WTC11 (cell line): ENCODE results near the gene PTPRN2. TPM values are rescaled to one million over a fixed set of nuclear protein-coding genes. Genes with fewer than 3 reads are reported as not detected.

Experiments used
- ATAC-seq: fragments of 200-7000 bp; cut with Tn5 transposase; 2 replicates; pipeline ENCODE4 v1.10.0; 2021; ENCODE audit warnings: mild to moderate bottlenecking, moderate library complexity
- CTCF ChIA-PET: fragments of 300-600 bp; sonication (Branson Sonifier 250); formaldehyde crosslinking; loops from one replicate; lab custom pipeline; 2021; ENCODE audit warnings: antibody characterized with exemption; lab: Charles Lee
- POLR2A ChIA-PET: fragments of 350-600 bp; sonication (Branson Sonifier 250); formaldehyde crosslinking; loops from one replicate; lab custom pipeline; 2021; ENCODE audit warnings: antibody characterized with exemption; lab: Charles Lee
- DNase-seq: peaks from one replicate; pipeline ENCODE4 v3.0.0; 2021; ENCODE audit warnings: low spot score
- H3K27ac Mint-ChIP-seq: 2 replicates; pipeline ENCODE4 v1.8.0; 2021; ENCODE audit warnings: mixed read lengths
- H3K27me3 Mint-ChIP-seq: 2 replicates; pipeline ENCODE4 v1.8.0; 2021; ENCODE audit warnings: low read depth, mild to moderate bottlenecking, moderate library complexity, mixed read lengths
- H3K36me3 Mint-ChIP-seq: 2 replicates; pipeline ENCODE4 v1.8.0; 2021; ENCODE audit warnings: mixed read lengths
- H3K4me1 Mint-ChIP-seq: 2 replicates; pipeline ENCODE4 v1.8.0; 2022; ENCODE audit warnings: mixed read lengths
- H3K4me3 Mint-ChIP-seq: 2 replicates; pipeline ENCODE4 v1.8.0; 2021; ENCODE audit warnings: mild to moderate bottlenecking, moderate library complexity, mixed read lengths
- H3K9me3 Mint-ChIP-seq: 2 replicates; pipeline ENCODE4 v1.8.0; 2021; ENCODE audit warnings: mixed read lengths
- CBFB ChIP-seq: sonication (generic); formaldehyde crosslinking; IDR thresholded peaks from 2 replicates; pipeline ENCODE4 v1.8.1; 2022; ENCODE audit warnings: mild to moderate bottlenecking, low read depth, missing genetic modification reagents
- CREB1 ChIP-seq: sonication (generic); formaldehyde crosslinking; IDR thresholded peaks from 2 replicates; pipeline ENCODE4 v1.8.0; 2023; ENCODE audit warnings: mild to moderate bottlenecking, missing genetic modification reagents
- ELF4 ChIP-seq: sonication (generic); formaldehyde crosslinking; IDR thresholded peaks from 2 replicates; pipeline ENCODE4 v1.8.1; 2022; ENCODE audit warnings: low read depth, mild to moderate bottlenecking, moderate library complexity, missing genetic modification reagents
- GABPB1 ChIP-seq: sonication (generic); formaldehyde crosslinking; IDR thresholded peaks from 2 replicates; pipeline ENCODE4 v1.8.1; 2023; ENCODE audit warnings: mild to moderate bottlenecking, missing genetic modification reagents
- NFE2L1 ChIP-seq: sonication (generic); formaldehyde crosslinking; IDR thresholded peaks from 2 replicates; pipeline ENCODE4 v1.8.1; 2023; ENCODE audit warnings: missing genetic modification reagents
- NR1H2 ChIP-seq: sonication (generic); formaldehyde crosslinking; IDR thresholded peaks from 2 replicates; pipeline ENCODE4 v1.9.0; 2021; ENCODE audit warnings: mild to moderate bottlenecking, moderate library complexity, missing genetic modification reagents
- PRRX2 ChIP-seq: fragments of 250-450 bp; sonication (Bioruptor Pico); IDR thresholded peaks from 2 replicates; pipeline ENCODE4 v1.8.0; 2021; ENCODE audit warnings: mild to moderate bottlenecking
- SP1 ChIP-seq: sonication (generic); formaldehyde crosslinking; conservative IDR thresholded peaks from 2 replicates; pipeline ENCODE4 v1.8.1; 2022; ENCODE audit warnings: missing genetic modification reagents
- ZNF219 ChIP-seq: sonication (generic); formaldehyde crosslinking; IDR thresholded peaks from 2 replicates; pipeline ENCODE4 v1.8.0; 2023; ENCODE audit warnings: missing genetic modification reagents, mild to moderate bottlenecking, borderline replicate concordance
- ZNF232 ChIP-seq: sonication (generic); formaldehyde crosslinking; IDR thresholded peaks from 2 replicates; pipeline ENCODE4 v1.8.0; 2022; ENCODE audit warnings: mild to moderate bottlenecking, missing genetic modification reagents
- ZNF317 ChIP-seq: sonication (generic); formaldehyde crosslinking; IDR thresholded peaks from 2 replicates; pipeline ENCODE4 v1.8.1; 2023; ENCODE audit warnings: low read depth, mild to moderate bottlenecking, moderate library complexity, missing genetic modification reagents, borderline replicate concordance
- total RNA-seq: library from RNA; stranded (reverse); gene quantifications from 3 replicates; pipeline ENCODE4 v1.2.3, GENCODE V29; 2021
- TF ChIP-seq, protein P1 (sequence below): fragments of 250-450 bp; sonication (Bioruptor Pico); IDR thresholded peaks from 2 replicates; pipeline ENCODE4 v1.9.0; 2021; ENCODE audit warnings: mild to moderate bottlenecking
- TF ChIP-seq, protein P2 (sequence below): sonication (generic); formaldehyde crosslinking; IDR thresholded peaks from 2 replicates; pipeline ENCODE4 v1.8.1; 2022; ENCODE audit warnings: low read depth, mild to moderate bottlenecking, moderate library complexity, missing genetic modification reagents, borderline replicate concordance
- TF ChIP-seq, protein P3 (sequence below): sonication (generic); formaldehyde crosslinking; IDR thresholded peaks from 2 replicates; pipeline ENCODE4 v1.8.1; 2023; ENCODE audit warnings: mild to moderate bottlenecking, missing genetic modification reagents, moderate library complexity
- TF ChIP-seq, protein P4 (sequence below): fragments of 250-450 bp; sonication (Bioruptor Pico); IDR thresholded peaks from 2 replicates; pipeline ENCODE4 v1.9.0; 2021; ENCODE audit warnings: moderate library complexity, mild to moderate bottlenecking, inconsistent platforms, borderline replicate concordance
- TF ChIP-seq, protein P5 (sequence below): sonication (generic); formaldehyde crosslinking; IDR thresholded peaks from 2 replicates; pipeline ENCODE4 v1.8.1; 2022; ENCODE audit warnings: missing genetic modification reagents, borderline replicate concordance
- TF ChIP-seq, protein P6 (sequence below): fragments of 250-450 bp; sonication (Bioruptor Pico); conservative IDR thresholded peaks from 2 replicates; pipeline ENCODE4 v1.9.0; 2021; ENCODE audit warnings: mild to moderate bottlenecking
- TF ChIP-seq, protein P7 (sequence below): sonication (generic); formaldehyde crosslinking; IDR thresholded peaks from 2 replicates; pipeline ENCODE4 v1.8.0; 2022; ENCODE audit warnings: mild to moderate bottlenecking, missing genetic modification reagents

PTPRN2 gene
- total RNA-seq, 1 experiment from 2014 or later = 4.7 TPM

DNA sequence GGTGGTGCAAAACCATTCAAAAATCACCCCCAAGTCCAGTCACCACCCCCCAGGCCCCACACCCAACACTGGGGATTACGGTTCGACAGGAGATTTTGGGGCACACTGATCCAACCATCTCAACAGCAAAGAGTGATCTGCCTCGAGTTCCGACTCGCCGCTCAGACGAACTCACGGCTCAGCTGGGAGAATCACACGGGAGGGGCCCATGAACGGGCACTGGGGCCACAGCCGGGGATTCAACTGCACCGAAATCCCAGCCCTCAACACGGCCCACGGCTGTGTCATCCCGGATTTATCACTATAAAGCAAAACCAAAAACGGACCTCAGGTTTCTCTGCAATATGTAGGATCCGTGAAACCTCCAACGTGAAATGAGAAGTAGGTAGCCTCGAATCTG lies 790.8 kb downstream of the PTPRN2 start:
- Mint-ChIP-seq H3K4me1 (peaks cover 37% of the 10 kb centered on the region), H3K27ac (no peak overlapping the region), H3K9me3 (peaks cover 38% of the 10 kb centered on the region), H3K36me3 (peaks cover 27% of the 10 kb centered on the region), H3K4me3 (no peak overlapping the region), H3K27me3 (peaks cover under 1% of the 10 kb centered on the region; the same call in 1 of the 2 replicates)
- ChIA-PET CTCF (no interaction called here), POLR2A (no interaction called here)
- ATAC-seq = no peak
- TF ChIP-seq, protein P1, sequence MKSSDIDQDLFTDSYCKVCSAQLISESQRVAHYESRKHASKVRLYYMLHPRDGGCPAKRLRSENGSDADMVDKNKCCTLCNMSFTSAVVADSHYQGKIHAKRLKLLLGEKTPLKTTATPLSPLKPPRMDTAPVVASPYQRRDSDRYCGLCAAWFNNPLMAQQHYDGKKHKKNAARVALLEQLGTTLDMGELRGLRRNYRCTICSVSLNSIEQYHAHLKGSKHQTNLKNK = no peak
- TF ChIP-seq ZNF317 (CRISPR knock-in tag) (no peak), SP1 (no peak), NFE2L1 (CRISPR knock-in tag) (no peak), PRRX2 (no peak), ZNF219 (CRISPR knock-in tag) (no peak), ZNF232 (no peak), NR1H2 (CRISPR knock-in tag) (no peak), CBFB (CRISPR knock-in tag) (no peak), ELF4 (CRISPR knock-in tag) (no peak), GABPB1 (CRISPR knock-in tag) (no peak)
- TF ChIP-seq, protein P2, sequence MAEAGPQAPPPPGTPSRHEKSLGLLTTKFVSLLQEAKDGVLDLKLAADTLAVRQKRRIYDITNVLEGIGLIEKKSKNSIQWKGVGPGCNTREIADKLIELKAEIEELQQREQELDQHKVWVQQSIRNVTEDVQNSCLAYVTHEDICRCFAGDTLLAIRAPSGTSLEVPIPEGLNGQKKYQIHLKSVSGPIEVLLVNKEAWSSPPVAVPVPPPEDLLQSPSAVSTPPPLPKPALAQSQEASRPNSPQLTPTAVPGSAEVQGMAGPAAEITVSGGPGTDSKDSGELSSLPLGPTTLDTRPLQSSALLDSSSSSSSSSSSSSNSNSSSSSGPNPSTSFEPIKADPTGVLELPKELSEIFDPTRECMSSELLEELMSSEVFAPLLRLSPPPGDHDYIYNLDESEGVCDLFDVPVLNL = no peak
- TF ChIP-seq, protein P3, sequence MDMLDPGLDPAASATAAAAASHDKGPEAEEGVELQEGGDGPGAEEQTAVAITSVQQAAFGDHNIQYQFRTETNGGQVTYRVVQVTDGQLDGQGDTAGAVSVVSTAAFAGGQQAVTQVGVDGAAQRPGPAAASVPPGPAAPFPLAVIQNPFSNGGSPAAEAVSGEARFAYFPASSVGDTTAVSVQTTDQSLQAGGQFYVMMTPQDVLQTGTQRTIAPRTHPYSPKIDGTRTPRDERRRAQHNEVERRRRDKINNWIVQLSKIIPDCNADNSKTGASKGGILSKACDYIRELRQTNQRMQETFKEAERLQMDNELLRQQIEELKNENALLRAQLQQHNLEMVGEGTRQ (CRISPR knock-in tag) = no peak
- TF ChIP-seq, protein P4, sequence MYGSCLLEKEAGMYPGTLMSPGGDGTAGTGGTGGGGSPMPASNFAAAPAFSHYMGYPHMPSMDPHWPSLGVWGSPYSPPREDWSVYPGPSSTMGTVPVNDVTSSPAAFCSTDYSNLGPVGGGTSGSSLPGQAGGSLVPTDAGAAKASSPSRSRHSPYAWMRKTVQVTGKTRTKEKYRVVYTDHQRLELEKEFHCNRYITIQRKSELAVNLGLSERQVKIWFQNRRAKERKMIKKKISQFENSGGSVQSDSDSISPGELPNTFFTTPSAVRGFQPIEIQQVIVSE = no peak
- TF ChIP-seq, protein P5, sequence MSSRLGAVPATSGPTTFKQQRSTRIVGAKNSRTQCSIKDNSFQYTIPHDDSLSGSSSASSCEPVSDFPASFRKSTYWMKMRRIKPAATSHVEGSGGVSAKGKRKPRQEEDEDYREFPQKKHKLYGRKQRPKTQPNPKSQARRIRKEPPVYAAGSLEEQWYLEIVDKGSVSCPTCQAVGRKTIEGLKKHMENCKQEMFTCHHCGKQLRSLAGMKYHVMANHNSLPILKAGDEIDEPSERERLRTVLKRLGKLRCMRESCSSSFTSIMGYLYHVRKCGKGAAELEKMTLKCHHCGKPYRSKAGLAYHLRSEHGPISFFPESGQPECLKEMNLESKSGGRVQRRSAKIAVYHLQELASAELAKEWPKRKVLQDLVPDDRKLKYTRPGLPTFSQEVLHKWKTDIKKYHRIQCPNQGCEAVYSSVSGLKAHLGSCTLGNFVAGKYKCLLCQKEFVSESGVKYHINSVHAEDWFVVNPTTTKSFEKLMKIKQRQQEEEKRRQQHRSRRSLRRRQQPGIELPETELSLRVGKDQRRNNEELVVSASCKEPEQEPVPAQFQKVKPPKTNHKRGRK = no peak
- TF ChIP-seq, protein P6, sequence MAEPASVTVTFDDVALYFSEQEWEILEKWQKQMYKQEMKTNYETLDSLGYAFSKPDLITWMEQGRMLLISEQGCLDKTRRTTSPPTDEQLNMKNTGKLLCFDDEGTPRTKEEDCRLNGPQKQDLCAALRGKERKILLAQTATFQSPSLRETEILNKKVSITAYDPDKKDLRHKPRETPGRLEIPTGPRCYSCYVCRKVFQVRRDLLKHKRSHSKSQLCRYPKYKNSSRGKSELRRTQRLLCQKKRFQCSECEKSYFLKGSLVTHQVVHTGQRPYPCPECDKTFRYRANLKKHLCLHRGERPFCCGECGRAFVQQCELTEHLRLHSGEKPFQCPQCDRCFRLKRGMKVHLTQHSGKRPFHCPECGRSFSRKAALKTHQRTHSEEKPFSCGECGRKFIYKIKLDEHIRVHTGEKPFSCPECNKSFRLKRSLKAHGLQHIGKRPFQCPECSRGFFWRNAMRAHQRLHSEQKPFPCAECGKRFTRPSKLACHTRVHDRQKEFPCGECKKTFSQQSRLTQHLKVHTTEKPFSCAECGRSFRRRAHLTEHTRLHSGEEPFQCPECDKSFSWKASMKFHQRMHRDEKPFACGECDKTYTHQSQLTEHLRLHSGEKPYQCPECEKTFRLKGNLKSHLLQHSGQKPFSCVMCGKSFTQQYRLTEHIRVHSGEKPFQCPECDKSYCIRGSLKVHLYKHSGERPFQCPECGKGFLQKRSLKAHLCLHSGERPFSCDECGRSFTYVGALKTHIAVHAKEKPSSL (CRISPR knock-in tag) = no peak
- DNase-seq = no peak

DNA sequence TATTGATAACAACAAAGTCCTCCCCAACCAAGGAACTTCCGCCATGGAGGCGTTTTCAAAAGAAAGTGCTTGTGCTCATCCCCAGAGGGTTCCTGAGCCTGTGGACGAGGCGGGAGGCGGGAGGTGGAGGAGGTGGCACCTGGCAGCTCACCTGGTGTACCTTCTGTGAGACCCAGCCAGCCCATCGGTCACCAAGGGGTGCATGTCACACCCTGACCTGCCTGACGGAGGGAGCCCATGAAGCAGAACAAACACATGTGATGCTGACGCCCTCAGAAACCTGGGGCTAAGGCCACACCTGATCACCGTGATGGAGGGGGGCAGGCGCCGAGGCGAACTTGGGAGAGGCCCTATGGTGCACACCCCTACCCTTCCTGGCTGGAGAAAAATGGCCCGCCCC lies 792.0 kb downstream of the PTPRN2 start:
- H3K36me3 Mint-ChIP-seq = peaks cover 25% of the 10 kb centered on the region
- no peak for TF ChIP-seq CREB1
- TF ChIP-seq, protein P7, sequence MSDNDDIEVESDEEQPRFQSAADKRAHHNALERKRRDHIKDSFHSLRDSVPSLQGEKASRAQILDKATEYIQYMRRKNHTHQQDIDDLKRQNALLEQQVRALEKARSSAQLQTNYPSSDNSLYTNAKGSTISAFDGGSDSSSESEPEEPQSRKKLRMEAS (CRISPR knock-in tag) = 0 out of 2 replicates have a peak, but pooled peaks have one; percentile 30
- TF ChIP-seq ZNF317 (CRISPR knock-in tag) = no peak
- peaks cover 33% of the 10 kb centered on the region for H3K9me3 Mint-ChIP-seq
- peak overlapping the region; percentile 65; the same call in 1 of the 2 replicates for H3K27ac Mint-ChIP-seq
- H3K27me3 Mint-ChIP-seq = peaks cover 3% of the 10 kb centered on the region; the same call in 1 of the 2 replicates
- ChIA-PET POLR2A (no interaction called here), CTCF (no interaction called here)
- ATAC-seq = no peak
- no peak overlapping the region; the same call in 1 of the 2 replicates for H3K4me3 Mint-ChIP-seq
- DNase-seq = no peak
- H3K4me1 Mint-ChIP-seq = peaks cover 39% of the 10 kb centered on the region
